ENCODE results near the gene LCA5.

LCA5 gene

DNA sequence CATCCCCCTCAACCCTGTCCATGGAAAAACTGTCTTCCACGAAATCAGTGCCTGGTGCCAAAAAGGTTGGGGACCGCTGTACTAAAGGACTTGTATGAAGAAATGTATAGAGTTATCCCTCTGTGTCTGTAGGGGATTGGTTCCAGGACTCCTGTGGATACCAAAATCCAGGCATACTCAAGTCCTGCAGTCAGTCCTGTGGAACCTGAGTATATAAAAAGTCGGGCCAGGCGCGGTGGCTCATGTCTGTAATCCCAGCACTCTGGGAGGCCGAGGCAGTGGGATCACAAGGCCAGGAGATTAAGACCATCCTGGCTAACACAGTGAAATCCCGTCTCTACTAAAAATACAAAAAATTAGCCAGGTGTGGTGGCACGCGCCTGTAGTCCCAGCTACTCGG, 42.0 kb downstream of the LCA5 start:
- H3K27ac ChIP-seq: no peak overlapping the region
- TF ChIP-seq, protein P1, sequence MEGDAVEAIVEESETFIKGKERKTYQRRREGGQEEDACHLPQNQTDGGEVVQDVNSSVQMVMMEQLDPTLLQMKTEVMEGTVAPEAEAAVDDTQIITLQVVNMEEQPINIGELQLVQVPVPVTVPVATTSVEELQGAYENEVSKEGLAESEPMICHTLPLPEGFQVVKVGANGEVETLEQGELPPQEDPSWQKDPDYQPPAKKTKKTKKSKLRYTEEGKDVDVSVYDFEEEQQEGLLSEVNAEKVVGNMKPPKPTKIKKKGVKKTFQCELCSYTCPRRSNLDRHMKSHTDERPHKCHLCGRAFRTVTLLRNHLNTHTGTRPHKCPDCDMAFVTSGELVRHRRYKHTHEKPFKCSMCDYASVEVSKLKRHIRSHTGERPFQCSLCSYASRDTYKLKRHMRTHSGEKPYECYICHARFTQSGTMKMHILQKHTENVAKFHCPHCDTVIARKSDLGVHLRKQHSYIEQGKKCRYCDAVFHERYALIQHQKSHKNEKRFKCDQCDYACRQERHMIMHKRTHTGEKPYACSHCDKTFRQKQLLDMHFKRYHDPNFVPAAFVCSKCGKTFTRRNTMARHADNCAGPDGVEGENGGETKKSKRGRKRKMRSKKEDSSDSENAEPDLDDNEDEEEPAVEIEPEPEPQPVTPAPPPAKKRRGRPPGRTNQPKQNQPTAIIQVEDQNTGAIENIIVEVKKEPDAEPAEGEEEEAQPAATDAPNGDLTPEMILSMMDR (conservative IDR thresholded peaks at IDR 0.05): no peak

DNA sequence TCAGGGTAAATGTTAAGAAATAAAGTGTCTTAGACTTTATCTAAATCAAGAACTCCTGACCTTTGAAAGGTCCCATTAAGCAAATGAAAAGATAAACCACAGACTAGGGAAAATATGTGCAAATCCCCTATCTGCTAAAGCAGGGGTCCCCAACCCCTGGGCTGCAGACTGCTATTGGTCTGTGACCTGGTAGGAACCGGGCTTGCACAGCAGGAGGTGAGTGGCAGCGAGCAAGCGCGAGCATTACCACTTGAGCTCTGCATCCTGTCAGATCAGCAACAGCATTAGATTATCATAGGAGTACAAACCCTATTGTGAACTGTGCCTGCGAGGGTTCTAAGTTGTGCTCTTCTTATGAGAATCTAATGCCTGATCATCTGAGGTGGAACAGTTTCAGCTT, 42.4 kb downstream of the LCA5 start:
- no peak overlapping the region for H3K27ac ChIP-seq
- TF ChIP-seq, protein P1 (conservative IDR thresholded peaks at IDR 0.05): no peak

DNA sequence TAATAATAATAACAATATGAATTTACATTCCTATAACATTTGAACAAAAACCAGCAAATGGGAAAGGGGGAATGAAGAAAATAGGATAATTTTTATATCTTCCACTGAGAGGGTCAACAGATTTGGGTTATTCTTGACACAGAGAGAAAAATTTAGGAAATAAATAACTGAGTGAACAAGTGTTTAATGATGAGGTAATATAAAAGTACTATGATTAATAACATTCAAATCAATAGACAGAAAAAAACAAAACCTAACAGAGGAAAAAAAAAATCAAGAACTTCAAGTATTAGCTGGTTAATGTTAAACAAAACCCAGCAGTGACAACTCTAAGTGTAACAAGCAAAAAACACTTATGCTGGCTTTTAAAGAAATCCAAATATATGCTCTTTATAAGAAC, 66.5 kb downstream of the LCA5 start:
- TF ChIP-seq, protein P1 (conservative IDR thresholded peaks at IDR 0.05): no peak

DNA sequence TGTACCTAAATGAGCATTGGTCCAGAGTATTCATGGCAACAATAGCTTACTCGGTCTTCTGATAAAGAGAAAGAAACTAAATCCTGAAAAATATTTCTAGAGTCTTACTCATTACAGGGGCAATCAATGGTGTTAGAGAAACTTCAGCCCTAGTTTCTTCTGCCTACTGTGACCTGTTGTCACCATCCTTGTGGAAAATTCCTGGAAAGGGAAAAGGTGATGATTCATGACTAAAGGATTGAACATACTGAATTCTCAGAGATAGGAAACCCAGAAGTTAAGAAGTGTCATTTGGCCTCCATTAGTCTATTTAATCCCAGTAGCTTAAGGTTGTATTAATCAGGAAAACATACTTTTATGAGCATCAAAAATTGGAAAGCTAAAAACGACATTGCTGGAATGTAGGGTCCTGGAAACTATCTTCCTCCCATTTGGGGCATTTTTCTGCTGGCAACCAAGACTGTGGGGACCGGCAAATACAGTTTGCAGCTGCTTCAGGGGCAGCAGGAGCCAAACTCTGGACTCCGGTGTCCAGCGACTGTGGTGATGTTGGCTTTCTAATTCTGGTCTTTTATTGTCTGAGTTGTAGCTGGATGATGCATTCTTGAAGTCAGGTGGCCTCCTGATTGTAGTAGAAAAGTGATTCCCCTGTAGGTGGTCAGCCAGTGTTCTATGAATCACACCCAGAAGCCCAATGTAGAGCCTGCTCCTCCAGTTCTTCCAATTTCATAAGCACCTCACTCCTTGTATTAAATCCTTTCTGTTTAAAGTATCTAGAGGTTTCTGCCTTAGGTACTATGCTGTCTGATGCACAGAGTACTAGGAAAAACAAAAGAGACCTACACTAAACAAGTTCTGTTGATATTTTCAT, 67.6 kb downstream of the LCA5 start:
- H3K27ac ChIP-seq: no peak overlapping the region
- TF ChIP-seq, protein P1 (conservative IDR thresholded peaks at IDR 0.05): no peak

More for the DNA sequence above, 66.5 kb downstream of the LCA5 start:
- no peak overlapping the region for H3K27ac ChIP-seq

DNA sequence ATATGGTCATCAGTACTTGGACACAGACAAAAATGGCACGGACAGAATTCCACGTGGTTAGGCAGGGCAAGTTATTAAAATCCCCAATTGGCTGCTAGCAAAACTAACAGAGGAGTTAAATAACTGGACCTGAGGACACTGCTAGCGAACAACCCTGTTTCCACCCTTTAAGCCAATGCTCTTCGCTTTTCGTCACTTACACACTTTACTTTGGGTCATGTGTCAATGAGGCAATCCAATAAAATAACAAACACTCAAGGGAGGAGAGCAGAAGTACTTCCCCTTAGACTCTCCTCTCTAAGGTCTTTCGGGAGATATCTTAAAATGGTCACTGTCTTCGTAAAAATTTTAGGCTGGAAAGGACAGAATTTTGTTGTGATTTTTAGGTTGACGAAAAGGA, 68.6 kb downstream of the LCA5 start:
- H3K27ac ChIP-seq: no peak overlapping the region
- TF ChIP-seq, protein P1 (conservative IDR thresholded peaks at IDR 0.05): no peak

DNA sequence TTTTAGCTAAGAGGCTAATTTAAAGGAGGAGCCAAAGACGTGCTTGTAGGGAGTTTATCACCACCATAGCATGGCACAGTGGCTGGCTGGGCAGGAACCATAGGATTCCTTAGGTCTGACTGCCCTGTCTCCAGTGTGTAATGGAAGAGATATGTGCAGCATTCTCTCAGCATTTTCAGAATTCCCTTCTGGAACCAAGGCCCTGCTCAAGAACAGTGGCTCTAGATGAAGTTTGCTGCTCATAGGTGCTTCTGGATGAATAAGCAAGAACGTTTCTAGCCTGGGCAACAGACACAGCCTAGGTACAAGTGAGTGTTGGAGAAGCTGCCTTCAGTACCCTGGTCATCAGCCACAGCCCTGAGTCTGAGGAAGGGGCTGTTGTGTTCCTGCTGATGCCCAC, 69.1 kb downstream of the LCA5 start:
- no peak overlapping the region for H3K27ac ChIP-seq
- TF ChIP-seq, protein P1 (conservative IDR thresholded peaks at IDR 0.05): no peak

DNA sequence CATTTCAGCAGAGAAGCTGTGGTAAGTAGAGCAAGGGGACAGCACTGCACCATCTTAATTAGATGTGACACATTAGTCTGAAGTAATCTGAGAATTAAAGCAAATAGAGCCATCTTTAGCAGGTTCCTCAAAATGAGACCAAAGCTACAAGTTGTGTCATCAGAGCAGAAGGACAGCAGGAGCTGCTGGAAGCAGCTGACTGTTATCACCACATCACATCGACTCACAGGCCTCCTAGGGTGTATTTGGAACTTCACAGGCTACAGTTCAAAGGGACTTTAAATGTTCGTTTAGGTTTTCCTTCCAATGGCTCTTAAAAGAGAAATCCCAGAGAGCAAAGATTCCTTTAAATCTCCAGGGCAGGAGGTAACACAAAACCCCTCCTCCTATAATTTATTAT, 69.5 kb downstream of the LCA5 start:
- TF ChIP-seq, protein P1 (conservative IDR thresholded peaks at IDR 0.05): no peak
- no peak overlapping the region for H3K27ac ChIP-seq

Data from VCaP (cell line).